Natural killer cell (primary cell): ENCODE results near the gene FCHO1. TPM values are rescaled to one million over a fixed set of nuclear protein-coding genes. Genes with fewer than 3 reads are reported as not detected.

Experiments used
- ATAC-seq, 3 donors: fragments of 150-1000 bp in 2 of 3; fragments of 200-7000 bp in 1 of 3; cut with Tn5 transposase; 1 replicate in 1 of 3; 2 replicates in 2 of 3; pipeline ENCODE4 v1.10.0; 2021; ENCODE audit warnings: mild to moderate bottlenecking in 2 of 3, moderate library complexity in 2 of 3
- DNase-seq, 2 donors: peaks; one replicate each; pipeline versions ENCODE4 v3.0.0 to v3.0.0-alpha.2; 2013 to 2021; ENCODE audit warnings: mixed read lengths in 1 of 2
- H3K27ac ChIP-seq: one replicate; pipeline ENCODE4 v1.5.1; 2013; ENCODE audit warnings: mild to moderate bottlenecking, low read length
- H3K27me3 ChIP-seq: one replicate; pipeline ENCODE4 v1.6.1; 2013; ENCODE audit warnings: low read length; ENCODE audit not compliant: control insufficient read depth, insufficient read depth
- H3K36me3 ChIP-seq: one replicate; pipeline ENCODE4 v1.6.1; 2013; ENCODE audit warnings: low read length; ENCODE audit not compliant: control insufficient read depth, insufficient read depth
- H3K4me1 ChIP-seq: one replicate; pipeline ENCODE4 v1.6.1; 2013; ENCODE audit warnings: low read length; ENCODE audit not compliant: control insufficient read depth, insufficient read depth
- H3K4me3 ChIP-seq: one replicate; pipeline ENCODE4 v1.5.1; 2013; ENCODE audit warnings: low read length
- H3K9me3 ChIP-seq: one replicate; pipeline ENCODE4 v1.6.1; 2013; ENCODE audit warnings: low read length; ENCODE audit not compliant: control insufficient read depth, insufficient read depth
- H3K27ac Mint-ChIP-seq, 2 donors: one replicate each; pipeline ENCODE4 v1.8.0; 2022; ENCODE audit warnings: mild to moderate bottlenecking in 2 of 2, mixed read lengths in 2 of 2, moderate library complexity in 1 of 2
- H3K27me3 Mint-ChIP-seq, 2 donors: one replicate each; pipeline ENCODE4 v1.8.0; 2022; ENCODE audit warnings: low read depth in 2 of 2, mixed read lengths in 2 of 2
- H3K36me3 Mint-ChIP-seq: one replicate; pipeline ENCODE4 v1.8.0; 2022; ENCODE audit warnings: mixed read lengths
- H3K4me1 Mint-ChIP-seq, 2 donors: one replicate each; pipeline ENCODE4 v1.8.0; 2022; ENCODE audit warnings: mixed read lengths in 2 of 2
- H3K4me3 Mint-ChIP-seq: one replicate; pipeline ENCODE4 v1.8.0; 2022; ENCODE audit warnings: mild to moderate bottlenecking, moderate library complexity, mixed read lengths
- H3K9me3 Mint-ChIP-seq, 2 donors: one replicate each; pipeline ENCODE4 v1.8.0; 2022; ENCODE audit warnings: mixed read lengths in 2 of 2
- WGBS: methylation state at CpG from one replicate; pipeline ENCODE4 v1.1.7; 2013; ENCODE audit warnings: missing lambda C conversion rate; ENCODE audit not compliant: insufficient coverage; 5-methylcytosine and 5-hydroxymethylcytosine counted together
- intact Hi-C: fragments of 100-400 bp; cut with micrococcal nuclease; formaldehyde crosslinking; loops from one replicate; pipeline ENCODE4 v1.14.2; 2022
- total RNA-seq, 4 donors: library from RNA; stranded (reverse); fragments of 120-200 nt in 1 of 4; gene quantifications; one replicate each; pipeline versions ENCODE4 v1.2.3 to v1.2.4, GENCODE V29; 2013 to 2022
- TF ChIP-seq, protein P1 (sequence below): fragments of 200-600 bp; IDR thresholded peaks from one replicate; pipeline ENCODE4 v1.8.0; 2022; ENCODE audit warnings: antibody characterized with exemption

Gene FCHO1
- total RNA-seq, 3 donors from 2014 or later (not counting 1 experiment from before 2014, with no cell fraction given) = 56.1 to 67.7 (median 66.5) TPM

DNA sequence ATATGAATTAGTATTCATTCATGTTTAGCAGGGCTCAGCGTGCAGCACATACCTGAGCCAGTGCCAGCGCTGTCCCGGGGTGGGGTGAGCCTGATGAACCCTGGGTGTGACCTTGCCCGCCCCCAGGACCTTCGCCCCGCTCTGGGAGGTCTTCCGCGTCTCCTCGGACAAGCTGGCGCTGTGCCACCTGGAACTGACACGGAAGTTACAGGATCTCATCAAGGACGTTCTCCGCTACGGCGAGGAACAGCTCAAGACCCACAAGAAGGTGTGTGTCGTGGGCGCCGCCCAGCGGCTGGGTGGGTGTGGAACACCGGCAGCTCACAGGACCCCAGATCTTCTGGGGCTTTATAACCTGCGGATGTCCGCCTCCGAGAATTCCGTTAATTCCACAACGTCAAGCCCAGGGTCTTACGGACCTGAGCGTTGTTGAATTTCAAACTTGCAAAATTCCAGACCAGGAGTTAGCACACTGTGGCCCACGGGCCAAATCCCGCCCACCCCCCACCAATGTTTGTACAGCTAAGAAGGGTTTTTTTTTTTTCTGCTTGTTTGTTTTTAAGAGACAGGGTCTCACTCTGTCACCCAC is 15.4 kb downstream of the FCHO1 start:
- TF ChIP-seq, protein P1, sequence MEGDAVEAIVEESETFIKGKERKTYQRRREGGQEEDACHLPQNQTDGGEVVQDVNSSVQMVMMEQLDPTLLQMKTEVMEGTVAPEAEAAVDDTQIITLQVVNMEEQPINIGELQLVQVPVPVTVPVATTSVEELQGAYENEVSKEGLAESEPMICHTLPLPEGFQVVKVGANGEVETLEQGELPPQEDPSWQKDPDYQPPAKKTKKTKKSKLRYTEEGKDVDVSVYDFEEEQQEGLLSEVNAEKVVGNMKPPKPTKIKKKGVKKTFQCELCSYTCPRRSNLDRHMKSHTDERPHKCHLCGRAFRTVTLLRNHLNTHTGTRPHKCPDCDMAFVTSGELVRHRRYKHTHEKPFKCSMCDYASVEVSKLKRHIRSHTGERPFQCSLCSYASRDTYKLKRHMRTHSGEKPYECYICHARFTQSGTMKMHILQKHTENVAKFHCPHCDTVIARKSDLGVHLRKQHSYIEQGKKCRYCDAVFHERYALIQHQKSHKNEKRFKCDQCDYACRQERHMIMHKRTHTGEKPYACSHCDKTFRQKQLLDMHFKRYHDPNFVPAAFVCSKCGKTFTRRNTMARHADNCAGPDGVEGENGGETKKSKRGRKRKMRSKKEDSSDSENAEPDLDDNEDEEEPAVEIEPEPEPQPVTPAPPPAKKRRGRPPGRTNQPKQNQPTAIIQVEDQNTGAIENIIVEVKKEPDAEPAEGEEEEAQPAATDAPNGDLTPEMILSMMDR = peak; percentile 57
- Histone ChIP-seq H3K36me3 (peaks cover 53% of the 10 kb centered on the region), H3K27ac (no peak overlapping the region), H3K4me3 (no peak overlapping the region), H3K4me1 (peaks cover 12% of the 10 kb centered on the region), H3K9me3 (no peaks in the 10 kb centered on the region), H3K27me3 (no peaks in the 10 kb centered on the region)
- Mint-ChIP-seq H3K36me3 (no peaks in the 10 kb centered on the region), H3K9me3 (no peaks in the 10 kb centered on the region), H3K4me1 (peaks cover 5 to 8% of the 10 kb centered on the region in 2 donors), H3K27ac (no peak overlapping the region), H3K27me3 (no peaks in the 10 kb centered on the region), H3K4me3 (no peak overlapping the region)
- ATAC-seq (peak; percentile 65 to 79 (median 78)), DNase-seq (peak; percentile 50 to 55)
- WGBS = 67% methylated on average over 27 of the region's 29 CpGs
- intact Hi-C loops = loop anchor here (2.0 kb wide), 1 partner anchor 62 kb away; no protein-coding TSS in a partner anchor

DNA sequence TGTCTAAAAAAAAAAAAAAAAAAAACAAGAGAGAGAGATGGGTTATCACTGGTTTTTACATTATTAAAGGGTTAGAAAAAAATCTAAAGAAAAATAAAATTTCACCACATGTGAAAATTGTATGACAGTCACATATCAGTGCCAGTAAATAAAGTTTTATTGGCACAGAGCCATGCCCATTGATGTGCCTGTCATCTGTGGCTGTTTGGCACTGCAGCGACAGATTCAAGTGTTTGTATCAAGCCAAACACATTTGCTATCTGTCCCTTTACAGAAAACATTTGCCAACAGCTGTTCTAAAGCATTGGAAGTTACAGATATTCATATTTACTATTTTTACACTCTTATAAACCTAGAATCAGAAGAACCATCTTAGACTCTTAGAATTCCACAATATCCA is 16.3 kb downstream of the FCHO1 start:
- H3K4me1 Mint-ChIP-seq = peaks cover 5 to 8% of the 10 kb centered on the region in 2 donors
- TF ChIP-seq, protein P1 = no peak
- intact Hi-C loops = loop anchor here (2.0 kb wide), 1 partner anchor 63 kb away; no protein-coding TSS in a partner anchor
- H3K27me3 Mint-ChIP-seq = no peaks in the 10 kb centered on the region
- DNase-seq (no peak), ATAC-seq (no peak)
- Histone ChIP-seq H3K9me3 (no peaks in the 10 kb centered on the region), H3K27ac (no peak overlapping the region), H3K27me3 (no peaks in the 10 kb centered on the region), H3K4me3 (no peak overlapping the region), H3K4me1 (peaks cover 12% of the 10 kb centered on the region), H3K36me3 (peaks cover 61% of the 10 kb centered on the region)
- no peak overlapping the region for H3K27ac Mint-ChIP-seq
- H3K4me3 Mint-ChIP-seq = no peak overlapping the region
- H3K36me3 Mint-ChIP-seq = no peaks in the 10 kb centered on the region
- 100% methylated on average over 1 of the region's 1 CpG for WGBS
- H3K9me3 Mint-ChIP-seq = no peaks in the 10 kb centered on the region

DNA sequence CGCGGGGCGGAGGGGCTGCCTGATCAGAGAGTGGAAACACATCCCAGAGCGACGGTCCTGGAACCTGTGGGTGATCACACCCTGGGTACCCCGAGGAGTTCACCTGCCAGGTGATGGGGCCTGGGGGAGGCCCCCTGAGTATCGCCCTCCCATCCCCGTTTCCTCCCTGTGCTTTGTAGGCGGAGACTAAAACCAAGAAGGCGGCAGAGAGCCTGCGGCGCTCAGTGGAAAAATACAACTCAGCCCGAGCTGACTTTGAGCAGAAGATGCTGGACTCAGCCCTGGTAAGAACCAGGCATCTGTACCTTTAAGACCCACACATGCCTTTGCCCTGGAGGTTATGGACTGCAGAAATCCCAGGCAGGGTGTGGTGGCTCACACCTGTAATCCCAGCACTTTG is 19.3 kb downstream of the FCHO1 start:
- Histone ChIP-seq H3K4me3 (no peak overlapping the region), H3K4me1 (peaks cover 4% of the 10 kb centered on the region), H3K27ac (no peak overlapping the region), H3K27me3 (no peaks in the 10 kb centered on the region), H3K36me3 (peaks cover 69% of the 10 kb centered on the region), H3K9me3 (no peaks in the 10 kb centered on the region)
- DNase-seq = no peak
- TF ChIP-seq, protein P1 = no peak
- Mint-ChIP-seq H3K27ac (no peak overlapping the region), H3K4me3 (no peak overlapping the region), H3K4me1 (peaks cover 0 to 4% of the 10 kb centered on the region in 2 donors), H3K27me3 (no peaks in the 10 kb centered on the region), H3K9me3 (no peaks in the 10 kb centered on the region), H3K36me3 (no peaks in the 10 kb centered on the region)
- no peak for ATAC-seq
- intact Hi-C loops = no loop called here
- 90% methylated on average over 13 of the region's 13 CpGs for WGBS

DNA sequence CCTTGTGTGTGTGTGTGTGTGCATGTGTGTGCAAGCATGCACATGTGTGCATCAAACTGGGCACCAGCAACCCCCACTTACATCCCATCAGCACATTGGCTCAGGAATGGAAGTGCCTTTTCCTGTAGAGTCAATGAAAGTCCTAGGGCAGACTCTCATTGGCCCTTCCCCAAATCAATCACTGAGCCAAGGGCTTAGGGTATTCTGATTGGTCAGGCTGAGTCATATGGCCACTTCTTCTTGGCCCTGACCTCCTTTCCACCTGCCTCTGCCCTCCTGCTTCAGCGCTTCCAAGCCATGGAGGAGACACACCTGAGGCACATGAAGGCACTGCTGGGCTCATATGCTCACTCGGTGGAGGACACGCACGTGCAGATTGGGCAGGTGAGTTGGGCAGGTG is 20.9 kb downstream of the FCHO1 start:
- H3K36me3 Mint-ChIP-seq = no peaks in the 10 kb centered on the region
- Histone ChIP-seq H3K27me3 (no peaks in the 10 kb centered on the region), H3K9me3 (no peaks in the 10 kb centered on the region), H3K36me3 (peaks cover 67% of the 10 kb centered on the region), H3K4me3 (no peak overlapping the region), H3K4me1 (no peaks in the 10 kb centered on the region), H3K27ac (no peak overlapping the region)
- H3K4me3 Mint-ChIP-seq = no peak overlapping the region
- H3K9me3 Mint-ChIP-seq = no peaks in the 10 kb centered on the region
- no peaks in the 10 kb centered on the region for H3K27me3 Mint-ChIP-seq
- DNase-seq (no peak), ATAC-seq (no peak)
- WGBS = 100% methylated on average over 4 of the region's 4 CpGs
- H3K27ac Mint-ChIP-seq = no peak overlapping the region
- TF ChIP-seq, protein P1 = no peak
- H3K4me1 Mint-ChIP-seq = peaks cover 0 to 5% of the 10 kb centered on the region in 2 donors
- intact Hi-C loops = no loop called here
